ENCODE results near the gene ISM2. TPM values are rescaled to one million over a fixed set of nuclear protein-coding genes. Genes with fewer than 3 reads are reported as not detected.

ISM2 gene
- total and polyA plus RNA-seq, 2 of the 8 experiments (the other 6 are each of a cell fraction or from before 2014, with no cell fraction given) = 0.52 to 0.79 TPM

DNA sequence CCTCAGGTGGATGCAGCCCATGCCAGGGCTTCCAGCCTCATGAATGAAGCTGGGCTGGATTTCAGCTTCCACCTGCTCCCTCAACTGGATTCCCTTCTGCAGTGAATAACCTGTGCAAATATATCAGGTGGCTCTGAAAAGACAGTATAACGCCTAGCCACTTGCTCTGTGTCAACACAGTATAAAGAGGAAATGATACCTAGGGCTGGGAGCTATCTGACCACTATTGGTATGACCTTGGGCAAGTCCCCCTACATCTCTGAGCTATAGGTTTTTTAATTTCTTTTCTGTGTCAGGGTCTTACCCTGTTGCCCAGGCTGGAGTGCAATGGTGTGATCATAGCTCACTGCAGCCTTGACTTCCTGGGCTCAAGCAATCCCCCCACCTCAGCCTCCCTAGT lies 19.8 kb downstream of the ISM2 start:
- Histone ChIP-seq H2BK15ac (ENCODE audit: low read length) (no peak overlapping the region), H2AFZ (ENCODE audit: low read length) (no peak overlapping the region), H3K27me3 (replicated peaks in 1 of 4; ENCODE audit: control insufficient read depth in 3 of 4, extremely low read depth in 1 of 4, insufficient read depth in 3 of 4, low read length in 3 of 4) (no peaks in the 10 kb centered on the region), H2BK20ac (ENCODE audit: low read length) (no peak overlapping the region), H4K5ac (ENCODE audit: insufficient read length, low read depth, low read length) (no peak overlapping the region), H3K4ac (replicated peaks; ENCODE audit: insufficient read length, low read depth, low read length) (no peak overlapping the region), H3K4me2 (ENCODE audit: insufficient read depth in 1 of 2, low read depth in 2 of 2, low read length in 2 of 2) (no peak overlapping the region), H4K8ac (ENCODE audit: extremely low read depth, insufficient read depth, low read length) (no peak overlapping the region), H3K56ac (replicated peaks; ENCODE audit: insufficient read length, low read depth, low read length) (no peak overlapping the region), H2BK12ac (ENCODE audit: low read depth, low read length) (no peak overlapping the region), H3K23me2 (ENCODE audit: low read depth, low read length) (no peaks in the 10 kb centered on the region), H3K9me3 (ENCODE audit: insufficient read depth in 2 of 2, low read depth in 1 of 2, low read length in 1 of 2) (no peaks in the 10 kb centered on the region), H3K18ac (ENCODE audit: extremely low read depth, low read length) (no peak overlapping the region), H2BK5ac (ENCODE audit: low read depth, low read length) (no peak overlapping the region), H3K14ac (ENCODE audit: insufficient read length) (no peak overlapping the region), H3K4me3 (ENCODE audit: extremely low read depth in 1 of 4, insufficient read depth in 2 of 4, low read depth in 3 of 4, low read length in 4 of 4) (no peak overlapping the region), H3K4me1 (replicated peaks in 1 of 4; ENCODE audit: control insufficient read depth in 3 of 4, insufficient read depth in 4 of 4, low read length in 3 of 4) (no peaks in the 10 kb centered on the region), H4K20me1 (replicated peaks in 1 of 2; ENCODE audit: control insufficient read depth in 1 of 2, insufficient read depth in 2 of 2, low read length in 2 of 2) (no peaks in the 10 kb centered on the region), H2BK120ac (replicated peaks; ENCODE audit: low read depth, low read length) (no peak overlapping the region), H2AK5ac (ENCODE audit: low read depth, low read length) (no peak overlapping the region), H3K79me2 (ENCODE audit: control insufficient read depth in 1 of 2, insufficient read depth in 2 of 2, low read length in 2 of 2) (no peaks in the 10 kb centered on the region), H4K91ac (replicated peaks; ENCODE audit: insufficient read length, low read length) (no peak overlapping the region), H3K9ac (replicated peaks in 1 of 4; ENCODE audit: extremely low read depth in 1 of 4, low read depth in 3 of 4, low read length in 3 of 4) (no peak overlapping the region), H3K27ac (ENCODE audit: low read depth, low read length) (no peak overlapping the region), H3K23ac (ENCODE audit: insufficient read length) (no peak overlapping the region), H3K36me3 (ENCODE audit: control insufficient read depth in 2 of 4, insufficient read depth in 4 of 4, low read length in 3 of 4) (no peaks in the 10 kb centered on the region), H3K79me1 (ENCODE audit: low read depth, low read length) (no peaks in the 10 kb centered on the region)
- POLR2A ChIA-PET (ENCODE audit: partially characterized antibody) = interaction anchor here (0.9 kb wide), 1 partner anchor 45 kb away, joined by 3 read pairs; no protein-coding TSS in a partner anchor
- DNase-seq (ENCODE audit: low read depth in 1 of 2, low spot score in 2 of 2) (no peak), FAIRE-seq (no peak)
- CTCF ChIA-PET (ENCODE audit: partially characterized antibody) = interaction anchor here (0.6 to 3.5 kb wide), 7 partner anchors 9 to 132 kb away, joined by 3 to 14 read pairs (median 5); no protein-coding TSS in a partner anchor
- WGBS, 2 experiments (ENCODE audit: extremely low coverage in 1 of 2, insufficient coverage in 1 of 2, insufficient read length in 1 of 2, insufficient replicate concordance in 2 of 2, low coverage in 1 of 2, low lambda C conversion rate in 2 of 2, missing lambda C conversion rate in 1 of 2) = 100% methylated on average over 1 of the region's 1 CpG; no CpG with 5 or more reads in 1 of the 2 experiments
- no peak for TF ChIP-seq NANOG (IDR thresholded peaks at IDR 0.05; ENCODE audit: insufficient read depth, low read depth, low read length, poor library complexity, severe bottlenecking)
- TF ChIP-seq NRF1 (IDR thresholded peaks at IDR 0.05; ENCODE audit: low read depth, low read length) = no peak
- no peak for TF ChIP-seq CTBP2 (IDR thresholded peaks at IDR 0.05; ENCODE audit: borderline replicate concordance, insufficient read depth, insufficient read length, low read length)
- TF ChIP-seq, protein P1, sequence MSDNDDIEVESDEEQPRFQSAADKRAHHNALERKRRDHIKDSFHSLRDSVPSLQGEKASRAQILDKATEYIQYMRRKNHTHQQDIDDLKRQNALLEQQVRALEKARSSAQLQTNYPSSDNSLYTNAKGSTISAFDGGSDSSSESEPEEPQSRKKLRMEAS (IDR thresholded peaks at IDR 0.05) = no peak
- TF ChIP-seq CBX8 (IDR thresholded peaks at IDR 0.05; ENCODE audit: borderline replicate concordance, low read depth, low read length) = no peak
- TF ChIP-seq, protein P2, sequence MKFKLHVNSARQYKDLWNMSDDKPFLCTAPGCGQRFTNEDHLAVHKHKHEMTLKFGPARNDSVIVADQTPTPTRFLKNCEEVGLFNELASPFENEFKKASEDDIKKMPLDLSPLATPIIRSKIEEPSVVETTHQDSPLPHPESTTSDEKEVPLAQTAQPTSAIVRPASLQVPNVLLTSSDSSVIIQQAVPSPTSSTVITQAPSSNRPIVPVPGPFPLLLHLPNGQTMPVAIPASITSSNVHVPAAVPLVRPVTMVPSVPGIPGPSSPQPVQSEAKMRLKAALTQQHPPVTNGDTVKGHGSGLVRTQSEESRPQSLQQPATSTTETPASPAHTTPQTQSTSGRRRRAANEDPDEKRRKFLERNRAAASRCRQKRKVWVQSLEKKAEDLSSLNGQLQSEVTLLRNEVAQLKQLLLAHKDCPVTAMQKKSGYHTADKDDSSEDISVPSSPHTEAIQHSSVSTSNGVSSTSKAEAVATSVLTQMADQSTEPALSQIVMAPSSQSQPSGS (IDR thresholded peaks at IDR 0.05; ENCODE audit: low read length) = no peak
- no peak for TF ChIP-seq RXRA (IDR thresholded peaks at IDR 0.05; ENCODE audit: insufficient read depth, low read depth, low read length)
- TF ChIP-seq TCF12 (IDR thresholded peaks at IDR 0.05; ENCODE audit: low read depth, low read length) = no peak
- TF ChIP-seq SIX5 (IDR thresholded peaks at IDR 0.05; ENCODE audit: low read depth, low read length) = no peak
- TF ChIP-seq HDAC6 (IDR thresholded peaks at IDR 0.05; ENCODE audit: low read depth, low read length) = no peak
- no peak for TF ChIP-seq RNF2 (IDR thresholded peaks at IDR 0.05; ENCODE audit: borderline replicate concordance, low read depth, low read length, missing control alignments, poor library complexity, severe bottlenecking)

Data from H1 (cell line).